Hematopoietic multipotent progenitor cell treated with erythropoietin and hydrocortisone succinate and interleukin-3 and kit ligand, for 6 days (in vitro differentiated cells): ENCODE measurements around the gene PAXIP1.
"Not testable (repeated sequence)": the region's sequence is repeated elsewhere in the genome, so short reads cannot be mapped to it uniquely, and the experiment has no call there.

ENCODE experiments used
- DNase-seq: peaks from one replicate; pipeline ENCODE4 v3.0.0-alpha.2; 2015

PAXIP1 gene

GRCh38 chr7:155003092-155003375 is at the start of gene PAXIP1:
Gene PAXIP1 (minus strand): TSS chr7:155003124. CDS start chr7:155002929, 195 bp downstream.
- DNase-seq = no peak

- no peak for DNase-seq
These were observed 48.4 kb upstream of the PAXIP1 start for GRCh38 chr7:155051355-155051754.

- DNase-seq = no peak
These were observed 45.1 kb upstream of the PAXIP1 start for GRCh38 chr7:155048006-155048405.

- no peak for DNase-seq
These were observed 40.8 kb upstream of the PAXIP1 start for GRCh38 chr7:155043756-155044155.

GRCh38 chr7:155038335-155038734 is 35.4 kb upstream of the PAXIP1 start:
- DNase-seq = no peak

- DNase-seq = not testable (repeated sequence)
These were observed 31.6 kb upstream of the PAXIP1 start for GRCh38 chr7:155034495-155034894.

- no peak for DNase-seq
These were observed 30.1 kb upstream of the PAXIP1 start for GRCh38 chr7:155032978-155033377.

- no peak for DNase-seq
These were observed 25.0 kb upstream of the PAXIP1 start for GRCh38 chr7:155027879-155028278.

GRCh38 chr7:155021699-155022145 is 18.8 kb upstream of the PAXIP1 start:
- DNase-seq = no peak

- DNase-seq = no peak
These were observed 18.1 kb upstream of the PAXIP1 start for GRCh38 chr7:155020996-155021395.

GRCh38 chr7:155017834-155018233 is 14.9 kb upstream of the PAXIP1 start:
- no peak for DNase-seq

GRCh38 chr7:155011086-155011485 is 8.2 kb upstream of the PAXIP1 start:
- DNase-seq = no peak

- peak; percentile 54 for DNase-seq
These were observed 6.7 kb upstream of the PAXIP1 start for GRCh38 chr7:155009570-155010157.

GRCh38 chr7:155007947-155008346 is 5.0 kb upstream of the PAXIP1 start:
- DNase-seq = peak; percentile 70

GRCh38 chr7:155003376-155004214 is 671 bp upstream of the PAXIP1 start:
- DNase-seq = peak; percentile 90

GRCh38 chr7:155002411-155003091 is 373 bp downstream of the PAXIP1 start:
- DNase-seq = peak; percentile 76

- peak; percentile 68 for DNase-seq
These were observed 1.0 kb downstream of the PAXIP1 start for GRCh38 chr7:155001756-155002410.

- no peak for DNase-seq
These were observed 2.1 kb downstream of the PAXIP1 start for GRCh38 chr7:155000795-155001194.

GRCh38 chr7:154998481-154998880 is 4.4 kb downstream of the PAXIP1 start:
- no peak for DNase-seq

- DNase-seq = no peak
These were observed 5.0 kb downstream of the PAXIP1 start for GRCh38 chr7:154997840-154998370.

- no peak for DNase-seq
These were observed 6.2 kb downstream of the PAXIP1 start for GRCh38 chr7:154996756-154997155.

- DNase-seq = no peak
These were observed 6.8 kb downstream of the PAXIP1 start for GRCh38 chr7:154996101-154996500.

GRCh38 chr7:154994996-154995395 is 7.9 kb downstream of the PAXIP1 start:
- DNase-seq = no peak
